HG03097 (cell line): Measurements from ENCODE around the gene CYP2J2.
A peak's percentile ranks its signal among the peaks of the same experiment; 100 is the strongest.
"Not testable (repeated sequence)": the region's sequence is repeated elsewhere in the genome, so short reads cannot be mapped to it uniquely, and the experiment has no call there.

Experiments
- ATAC-seq: cut with Tn5 transposase; IDR thresholded peaks from one replicate; pipeline ENCODE4 v1.9.1; 2021; ENCODE audit not compliant: unreplicated experiment, low FRiP score

The CYP2J2 gene

DNA sequence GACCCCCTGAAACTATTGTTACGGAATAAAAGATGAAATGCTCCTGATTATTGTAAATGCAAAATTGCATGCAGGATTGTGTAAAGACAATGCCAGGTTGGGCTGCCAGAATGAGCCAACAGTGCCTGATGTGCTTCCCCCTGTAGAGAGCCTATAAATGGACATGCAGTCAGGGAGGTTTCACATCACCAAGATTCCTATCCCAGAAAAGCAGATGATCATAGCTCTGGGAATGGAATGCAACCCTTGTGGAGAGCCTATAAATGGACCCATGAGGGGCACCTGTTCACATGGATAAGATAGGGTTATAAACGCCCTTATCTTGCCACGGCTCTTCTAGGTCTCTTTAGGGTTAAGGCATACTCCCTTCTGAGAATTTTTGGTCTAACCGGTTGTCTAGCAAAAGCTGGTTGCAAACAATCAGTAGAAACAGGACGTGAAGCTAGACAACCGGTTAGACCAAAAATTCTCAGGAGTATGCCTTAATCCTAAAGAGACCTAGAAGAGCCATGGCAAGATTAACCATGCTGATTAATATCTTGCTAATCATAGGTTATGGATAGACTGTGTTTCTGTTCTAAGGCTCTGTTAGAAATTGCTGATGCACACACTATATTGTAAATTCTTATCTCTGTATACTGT, 5.2 kb downstream of the CYP2J2 start:
- not testable (repeated sequence) for ATAC-seq

DNA sequence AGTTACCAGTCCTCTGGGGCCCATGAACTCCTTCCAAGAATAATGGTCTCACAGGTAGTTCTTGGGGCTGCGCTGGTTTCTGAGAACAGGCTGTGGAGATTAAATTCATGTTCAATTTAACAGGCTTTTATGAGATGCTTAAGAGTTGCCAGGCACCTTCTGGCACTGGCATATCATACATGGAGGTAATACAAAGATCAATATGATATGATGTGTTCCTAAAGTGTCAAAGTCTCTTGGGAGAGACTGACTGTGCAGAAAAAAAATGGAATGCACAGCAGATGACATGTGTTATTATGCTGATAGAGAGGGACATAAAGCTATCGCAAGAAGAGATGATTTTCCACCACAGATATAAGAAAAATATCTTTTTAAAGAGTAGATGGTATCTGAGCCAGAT, 6.8 kb downstream of the CYP2J2 start:
- no peak for ATAC-seq

DNA sequence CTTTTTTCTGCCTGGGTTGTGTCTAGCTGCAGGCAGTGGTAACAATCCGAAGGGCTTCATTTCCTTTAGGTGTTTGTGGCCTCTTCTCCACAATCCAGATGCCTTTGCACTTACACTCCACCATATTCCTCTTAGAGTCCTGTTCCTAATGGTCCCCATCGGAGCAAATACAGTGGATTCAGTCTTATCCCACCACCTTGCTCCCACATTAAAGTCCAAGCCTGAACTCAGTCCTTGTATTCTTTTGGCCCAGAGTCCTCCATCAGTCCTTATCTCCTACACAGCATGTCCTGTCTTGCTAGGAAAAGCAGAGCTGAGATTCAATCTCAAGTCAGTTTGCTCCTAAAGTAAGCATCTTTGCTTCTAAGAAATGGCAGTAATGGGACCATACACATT, 8.8 kb downstream of the CYP2J2 start:
- ATAC-seq, result no peak

- ATAC-seq, result no peak
These were observed 9.4 kb downstream of the CYP2J2 start for GRCh38 chr1:59917026-59917784.

DNA sequence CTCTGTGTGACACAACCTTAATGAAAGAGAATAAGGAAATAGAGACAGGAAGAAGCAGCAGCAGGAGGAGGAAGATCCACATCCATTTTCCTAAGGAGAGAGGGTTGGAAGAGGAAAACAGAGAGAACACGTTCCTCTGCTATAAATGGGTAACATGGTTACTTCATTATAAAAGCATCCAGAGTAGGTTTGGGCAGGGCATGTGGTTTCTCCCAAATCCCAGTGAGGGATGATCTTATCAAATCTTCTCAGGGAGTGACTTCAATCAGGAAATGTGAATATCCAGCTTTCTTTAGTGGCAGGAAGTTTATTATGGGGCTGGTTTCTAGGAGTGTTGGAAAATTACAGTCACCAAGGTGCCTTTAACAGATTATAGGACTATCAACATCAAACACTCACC, 11.1 kb downstream of the CYP2J2 start:
- no peak for ATAC-seq

GRCh38 chr1:59914791-59915286, 11.7 kb downstream of the CYP2J2 start:
- not testable (repeated sequence) for ATAC-seq

- ATAC-seq, result no peak
These were observed 17.9 kb downstream of the CYP2J2 start for GRCh38 chr1:59908682-59909081.

GRCh38 chr1:59908084-59908483, 18.5 kb downstream of the CYP2J2 start:
- ATAC-seq, result no peak

GRCh38 chr1:59906931-59907330, 19.6 kb downstream of the CYP2J2 start:
- no peak for ATAC-seq

- peak; percentile 89 for ATAC-seq
These were observed 23.3 kb downstream of the CYP2J2 start for GRCh38 chr1:59903141-59903754.

- ATAC-seq, result no peak
These were observed 24.7 kb downstream of the CYP2J2 start for GRCh38 chr1:59901770-59902388.

DNA sequence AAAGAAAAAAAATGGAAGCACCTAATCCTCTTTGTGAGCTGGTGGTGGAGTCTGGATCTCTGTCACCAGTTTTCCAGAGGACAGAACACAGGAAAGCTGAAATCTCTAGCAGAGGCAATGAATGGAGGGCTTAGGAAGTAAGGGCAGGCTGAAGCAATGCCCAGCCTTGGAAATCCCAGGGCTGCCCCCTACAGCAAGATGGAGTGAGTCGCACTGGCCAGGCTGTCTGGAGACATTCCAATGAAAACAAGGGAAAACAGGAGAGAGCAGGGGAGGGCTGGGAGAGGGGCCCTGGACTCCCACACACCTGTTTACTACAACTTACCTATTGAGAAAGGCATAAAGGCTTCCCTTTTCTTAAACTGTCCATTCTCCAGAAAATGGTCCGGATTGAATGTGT, 25.9 kb downstream of the CYP2J2 start:
- ATAC-seq, result no peak

- ATAC-seq, result no peak
These were observed 27.6 kb downstream of the CYP2J2 start for GRCh38 chr1:59898927-59899326.

DNA sequence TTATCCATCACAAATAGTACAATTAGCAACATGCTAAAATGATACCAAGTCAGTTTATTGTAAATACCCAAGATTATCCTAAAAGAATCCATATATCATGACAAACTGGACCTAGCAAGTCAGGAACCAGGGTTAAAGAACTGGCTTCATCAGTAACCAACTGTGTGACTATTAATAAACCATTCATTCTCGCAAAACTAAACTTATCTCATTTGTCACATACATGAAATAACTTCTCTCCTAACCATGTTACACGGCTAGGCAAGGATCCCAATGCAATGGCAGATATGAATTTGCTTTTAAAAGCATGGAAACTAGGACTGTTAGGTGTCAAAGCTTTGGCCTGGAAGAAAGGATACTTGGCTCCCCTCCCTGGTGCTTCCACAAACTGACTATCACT, 29.4 kb downstream of the CYP2J2 start:
- ATAC-seq, result no peak

DNA sequence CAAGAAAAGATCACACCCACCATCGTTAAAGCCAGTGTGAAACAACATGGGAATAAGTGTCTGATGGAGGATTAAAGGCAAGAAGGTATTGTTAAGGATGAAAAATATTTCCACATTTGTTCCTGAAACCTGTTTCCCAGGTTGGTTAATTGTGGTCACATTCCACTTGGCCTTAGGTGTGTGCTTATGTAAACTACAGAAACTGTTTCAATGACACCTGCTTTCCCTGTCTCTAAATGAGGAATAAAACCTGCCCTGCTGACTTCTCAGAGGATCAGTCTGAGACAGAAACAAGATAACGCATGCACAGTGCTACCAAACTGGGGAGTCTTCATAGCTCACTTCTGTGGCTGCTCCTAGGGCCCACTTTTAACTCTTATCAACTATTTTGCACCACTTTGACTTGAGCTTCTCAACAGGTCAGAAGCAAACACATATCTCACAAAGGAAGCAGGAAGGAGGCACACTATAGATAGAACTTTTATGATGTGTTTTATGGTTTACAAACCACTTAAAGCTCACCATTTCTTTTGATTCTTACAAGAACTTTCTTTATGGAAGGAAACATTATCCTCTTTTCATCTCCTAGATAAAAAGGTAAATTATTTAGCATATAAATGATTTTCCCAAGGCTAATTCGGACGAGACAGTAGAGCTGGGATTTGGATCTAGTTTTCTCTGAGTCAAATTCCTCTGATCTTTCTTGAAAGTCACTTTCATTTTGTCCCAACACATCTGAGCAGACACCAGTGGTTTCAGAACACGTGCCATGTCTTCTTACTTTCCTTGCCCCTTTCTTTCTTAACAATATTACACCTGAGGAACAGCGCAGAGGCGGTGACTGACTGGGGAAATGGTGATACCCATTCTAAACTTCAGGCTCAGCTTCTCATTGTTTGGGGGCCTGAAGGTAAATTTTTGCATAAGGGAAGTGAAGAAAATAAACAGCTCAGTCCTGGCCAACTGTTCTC, 33.4 kb downstream of the CYP2J2 start:
- ATAC-seq, result no peak

- ATAC-seq, result no peak
These were observed 41.3 kb downstream of the CYP2J2 start for GRCh38 chr1:59885160-59885832.

- ATAC-seq, result no peak
These were observed 45.8 kb downstream of the CYP2J2 start for GRCh38 chr1:59880735-59881134.

- no peak for ATAC-seq
These were observed 46.5 kb downstream of the CYP2J2 start for GRCh38 chr1:59879996-59880505.

GRCh38 chr1:59879574-59879973, 47.0 kb downstream of the CYP2J2 start:
- ATAC-seq, result peak; percentile 71
